GM18511 (cell line): Measurements from ENCODE around the gene CALN1.

ENCODE experiments used
- ATAC-seq: cut with Tn5 transposase; IDR thresholded peaks from one replicate; pipeline ENCODE4 v1.9.1; 2021; ENCODE audit warnings: mild to moderate bottlenecking, moderate library complexity; ENCODE audit not compliant: unreplicated experiment

Gene CALN1

GRCh38 chr7:71896535-71896934 is 515.6 kb downstream of the CALN1 start:
- ATAC-seq = no peak

- ATAC-seq = no peak
Measured at GRCh38 chr7:71886046-71886445, 526.1 kb downstream of the CALN1 start.

GRCh38 chr7:71885487-71885886 is 526.7 kb downstream of the CALN1 start:
- no peak for ATAC-seq

- ATAC-seq = no peak
Measured at GRCh38 chr7:71883415-71883814, 528.7 kb downstream of the CALN1 start.

- ATAC-seq = no peak
Measured at GRCh38 chr7:71871446-71871845, 540.7 kb downstream of the CALN1 start.

- no peak for ATAC-seq
Measured at GRCh38 chr7:71870812-71871211, 541.3 kb downstream of the CALN1 start.

- ATAC-seq = no peak
Measured at GRCh38 chr7:71868797-71869196, 543.3 kb downstream of the CALN1 start.

- no peak for ATAC-seq
Measured at GRCh38 chr7:71867626-71868025, 544.5 kb downstream of the CALN1 start.

- no peak for ATAC-seq
Measured at GRCh38 chr7:71865172-71865571, 547.0 kb downstream of the CALN1 start.

- ATAC-seq = no peak
Measured at GRCh38 chr7:71864130-71864529, 548.0 kb downstream of the CALN1 start.

- no peak for ATAC-seq
Measured at GRCh38 chr7:71860572-71860971, 551.6 kb downstream of the CALN1 start.

GRCh38 chr7:71857338-71857737 is 554.8 kb downstream of the CALN1 start:
- no peak for ATAC-seq

- no peak for ATAC-seq
Measured at GRCh38 chr7:71854546-71855397, 557.4 kb downstream of the CALN1 start.

- no peak for ATAC-seq
Measured at GRCh38 chr7:71851776-71852498, 560.2 kb downstream of the CALN1 start.

GRCh38 chr7:71846160-71846559 is 566.0 kb downstream of the CALN1 start:
- ATAC-seq = no peak

GRCh38 chr7:71843676-71844075 is 568.5 kb downstream of the CALN1 start:
- no peak for ATAC-seq

GRCh38 chr7:71842786-71843185 is 569.4 kb downstream of the CALN1 start:
- no peak for ATAC-seq

- ATAC-seq = no peak
Measured at GRCh38 chr7:71842381-71842780, 569.8 kb downstream of the CALN1 start.

GRCh38 chr7:71835056-71835455 is 577.1 kb downstream of the CALN1 start:
- no peak for ATAC-seq

- ATAC-seq = no peak
Measured at GRCh38 chr7:71829515-71829914, 582.6 kb downstream of the CALN1 start.

GRCh38 chr7:71828361-71828760 is 583.8 kb downstream of the CALN1 start:
- no peak for ATAC-seq

- no peak for ATAC-seq
Measured at GRCh38 chr7:71826141-71826540, 586.0 kb downstream of the CALN1 start.
